SH-SY5Y (cell line): ENCODE data around the gene CCDC12.

Experiments used
- GATA2 ChIP-seq: IDR thresholded peaks from 2 replicates; pipeline ENCODE4 v1.6.1; 2011; ENCODE audit warnings: mild to moderate bottlenecking, low read depth, low read length
- GATA3 ChIP-seq: IDR thresholded peaks from 2 replicates; pipeline ENCODE4 v1.6.1; 2011; ENCODE audit warnings: low read depth, mild to moderate bottlenecking, low read length, moderate library complexity

GRCh38 chr3:46939578-46940445 is 36.7 kb downstream of the CCDC12 start:
- TF ChIP-seq GATA2: no peak
- no peak for TF ChIP-seq GATA3
